PFSK-1 (cell line): ENCODE measurements around the gene SCGB1D2.

Source experiments
- FOXP2 ChIP-seq: optimal IDR thresholded peaks from 2 replicates; pipeline ENCODE3; 2011; ENCODE audit warnings: borderline replicate concordance, control low read depth, inconsistent platforms; ENCODE audit not compliant: insufficient read depth; ENCODE audit errors: extremely low read length, extremely low read depth
- POLR2AphosphoS5 ChIP-seq: IDR thresholded peaks from 2 replicates; pipeline ENCODE4 v1.6.1; 2012; ENCODE audit warnings: low read depth, mild to moderate bottlenecking, control low read depth, low read length, moderate library complexity
- SIN3A ChIP-seq: IDR thresholded peaks from 2 replicates; pipeline ENCODE4 v1.6.1; 2012; ENCODE audit warnings: mild to moderate bottlenecking, low read length, moderate library complexity, borderline replicate concordance; ENCODE audit not compliant: insufficient read depth
- TAF1 ChIP-seq: IDR thresholded peaks from 2 replicates; pipeline ENCODE4 v1.6.1; 2012; ENCODE audit warnings: low read length, control low read depth, borderline replicate concordance; ENCODE audit not compliant: insufficient read depth
- TF ChIP-seq, protein P1 (sequence below), 2 experiments: IDR thresholded peaks; 2 replicates each; pipeline versions ENCODE4 v1.6.1 to v1.8.0; 2011 to 2012; ENCODE audit warnings: low read depth in 2 of 2, low read length in 2 of 2, control low read depth in 1 of 2, inconsistent platforms in 1 of 2, mild to moderate bottlenecking in 1 of 2, moderate library complexity in 1 of 2; ENCODE audit not compliant: insufficient read depth in 1 of 2

DNA sequence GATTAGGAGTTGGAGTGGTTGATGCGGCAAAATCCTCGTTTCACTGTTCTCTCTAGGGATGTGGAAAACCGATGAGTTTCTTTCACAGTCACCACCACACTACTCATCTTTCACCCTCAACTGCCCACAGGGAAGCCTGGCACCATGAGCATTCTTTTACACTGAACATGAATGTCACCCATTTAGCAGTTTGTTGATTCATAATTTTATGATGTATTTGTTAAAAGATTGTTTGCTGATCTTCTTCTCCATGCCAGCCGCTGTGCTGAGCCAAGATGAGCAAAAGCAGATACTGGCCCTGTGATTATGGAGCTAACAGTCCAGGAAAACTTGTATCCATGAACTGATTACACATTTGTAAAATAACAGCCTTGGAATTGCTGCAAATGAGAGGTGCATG, 3.9 kb upstream of the SCGB1D2 start:
- TF ChIP-seq SIN3A: no peak
- no peak for TF ChIP-seq TAF1
- no peak for TF ChIP-seq POLR2AphosphoS5
- no peak for TF ChIP-seq FOXP2
- TF ChIP-seq, protein P1, sequence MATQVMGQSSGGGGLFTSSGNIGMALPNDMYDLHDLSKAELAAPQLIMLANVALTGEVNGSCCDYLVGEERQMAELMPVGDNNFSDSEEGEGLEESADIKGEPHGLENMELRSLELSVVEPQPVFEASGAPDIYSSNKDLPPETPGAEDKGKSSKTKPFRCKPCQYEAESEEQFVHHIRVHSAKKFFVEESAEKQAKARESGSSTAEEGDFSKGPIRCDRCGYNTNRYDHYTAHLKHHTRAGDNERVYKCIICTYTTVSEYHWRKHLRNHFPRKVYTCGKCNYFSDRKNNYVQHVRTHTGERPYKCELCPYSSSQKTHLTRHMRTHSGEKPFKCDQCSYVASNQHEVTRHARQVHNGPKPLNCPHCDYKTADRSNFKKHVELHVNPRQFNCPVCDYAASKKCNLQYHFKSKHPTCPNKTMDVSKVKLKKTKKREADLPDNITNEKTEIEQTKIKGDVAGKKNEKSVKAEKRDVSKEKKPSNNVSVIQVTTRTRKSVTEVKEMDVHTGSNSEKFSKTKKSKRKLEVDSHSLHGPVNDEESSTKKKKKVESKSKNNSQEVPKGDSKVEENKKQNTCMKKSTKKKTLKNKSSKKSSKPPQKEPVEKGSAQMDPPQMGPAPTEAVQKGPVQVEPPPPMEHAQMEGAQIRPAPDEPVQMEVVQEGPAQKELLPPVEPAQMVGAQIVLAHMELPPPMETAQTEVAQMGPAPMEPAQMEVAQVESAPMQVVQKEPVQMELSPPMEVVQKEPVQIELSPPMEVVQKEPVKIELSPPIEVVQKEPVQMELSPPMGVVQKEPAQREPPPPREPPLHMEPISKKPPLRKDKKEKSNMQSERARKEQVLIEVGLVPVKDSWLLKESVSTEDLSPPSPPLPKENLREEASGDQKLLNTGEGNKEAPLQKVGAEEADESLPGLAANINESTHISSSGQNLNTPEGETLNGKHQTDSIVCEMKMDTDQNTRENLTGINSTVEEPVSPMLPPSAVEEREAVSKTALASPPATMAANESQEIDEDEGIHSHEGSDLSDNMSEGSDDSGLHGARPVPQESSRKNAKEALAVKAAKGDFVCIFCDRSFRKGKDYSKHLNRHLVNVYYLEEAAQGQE (IDR thresholded peaks at IDR 0.05; ENCODE audit: insufficient read depth in 1 of 2, low read depth in 2 of 2, low read length in 2 of 2): no peak
